ENCODE measurements around the gene OXSR1. TPM values are rescaled to one million over a fixed set of nuclear protein-coding genes. Genes with fewer than 3 reads are reported as not detected.
"Not testable (repeated sequence)": the region's sequence is repeated elsewhere in the genome, so short reads cannot be mapped to it uniquely, and the experiment has no call there.

OXSR1 gene
- total RNA-seq, 3 donors from 2014 or later, result 40.2 to 44.0 (median 41.9) TPM

GRCh38 chr3:38227989-38228388 lies 62.7 kb downstream of the OXSR1 start:
- ATAC-seq, result no peak
- Histone ChIP-seq H3K4me1 (ENCODE audit: low read depth) (no peaks in the 10 kb centered on the region), H3K36me3 (ENCODE audit: low read depth) (no peaks in the 10 kb centered on the region), H3K4me3 (no peak overlapping the region), H3K9me3 (no peaks in the 10 kb centered on the region)
- intact Hi-C loops (cut with DNase I, micrococcal nuclease), result no loop called here
- TF ChIP-seq CTCF (IDR thresholded peaks at IDR 0.05), result no peak
- DNase-seq, result no peak

- ATAC-seq, result no peak
Measured at GRCh38 chr3:38229036-38229435, 63.7 kb downstream of the OXSR1 start.

GRCh38 chr3:38232701-38233100 lies 67.4 kb downstream of the OXSR1 start:
- Histone ChIP-seq H3K9me3 (no peaks in the 10 kb centered on the region), H3K36me3 (ENCODE audit: low read depth) (no peaks in the 10 kb centered on the region), H3K4me3 (no peak overlapping the region), H3K4me1 (ENCODE audit: low read depth) (no peaks in the 10 kb centered on the region)
- DNase-seq (no peak), ATAC-seq (no peak)
- intact Hi-C loops (cut with DNase I, micrococcal nuclease), result no loop called here
- TF ChIP-seq CTCF (IDR thresholded peaks at IDR 0.05), result no peak

More at GRCh38 chr3:38229036-38229435, 63.7 kb downstream of the OXSR1 start:
- H3K4me3 ChIP-seq, result no peak overlapping the region
- H3K9me3 ChIP-seq, result no peaks in the 10 kb centered on the region
- no peak for DNase-seq
- H3K36me3 ChIP-seq (ENCODE audit: low read depth), result no peaks in the 10 kb centered on the region
- intact Hi-C loops (cut with DNase I, micrococcal nuclease), result no loop called here
- no peak for TF ChIP-seq CTCF (IDR thresholded peaks at IDR 0.05)
- H3K4me1 ChIP-seq (ENCODE audit: low read depth), result no peaks in the 10 kb centered on the region

GRCh38 chr3:38235466-38235865 lies 70.1 kb downstream of the OXSR1 start:
- DNase-seq, result no peak
- no peak for ATAC-seq
- Histone ChIP-seq H3K4me1 (ENCODE audit: low read depth) (no peaks in the 10 kb centered on the region), H3K4me3 (no peak overlapping the region), H3K36me3 (ENCODE audit: low read depth) (no peaks in the 10 kb centered on the region), H3K9me3 (peaks cover 6% of the 10 kb centered on the region)
- intact Hi-C loops (cut with DNase I, micrococcal nuclease), result no loop called here
- TF ChIP-seq CTCF (IDR thresholded peaks at IDR 0.05), result no peak

GRCh38 chr3:38238416-38239008 lies 73.2 kb downstream of the OXSR1 start:
- no peak for ATAC-seq
- H3K36me3 ChIP-seq (ENCODE audit: low read depth), result no peaks in the 10 kb centered on the region
- no peak for TF ChIP-seq CTCF (IDR thresholded peaks at IDR 0.05)

GRCh38 chr3:38242812-38243211 lies 77.5 kb downstream of the OXSR1 start:
- H3K4me1 ChIP-seq (ENCODE audit: low read depth); intact Hi-C loops (cut with DNase I, micrococcal nuclease); H3K4me3 ChIP-seq; H3K9me3 ChIP-seq; ATAC-seq; DNase-seq; H3K36me3 ChIP-seq (ENCODE audit: low read depth): not testable (repeated sequence)

More at GRCh38 chr3:38238416-38239008, 73.2 kb downstream of the OXSR1 start:
- Histone ChIP-seq H3K4me1 (ENCODE audit: low read depth) (no peaks in the 10 kb centered on the region), H3K4me3 (no peak overlapping the region), H3K9me3 (peaks cover 6% of the 10 kb centered on the region)
- no peak for DNase-seq
- intact Hi-C loops (cut with DNase I, micrococcal nuclease), result no loop called here
